ENCODE data around the gene PRDM16. TPM values are rescaled to one million over a fixed set of nuclear protein-coding genes. Genes with fewer than 3 reads are reported as not detected.

PRDM16 gene
- total and polyA plus RNA-seq, 2 of the 8 experiments (the other 6 are each of a cell fraction or from before 2014, with no cell fraction given), result 0.39 to 0.43 TPM

DNA sequence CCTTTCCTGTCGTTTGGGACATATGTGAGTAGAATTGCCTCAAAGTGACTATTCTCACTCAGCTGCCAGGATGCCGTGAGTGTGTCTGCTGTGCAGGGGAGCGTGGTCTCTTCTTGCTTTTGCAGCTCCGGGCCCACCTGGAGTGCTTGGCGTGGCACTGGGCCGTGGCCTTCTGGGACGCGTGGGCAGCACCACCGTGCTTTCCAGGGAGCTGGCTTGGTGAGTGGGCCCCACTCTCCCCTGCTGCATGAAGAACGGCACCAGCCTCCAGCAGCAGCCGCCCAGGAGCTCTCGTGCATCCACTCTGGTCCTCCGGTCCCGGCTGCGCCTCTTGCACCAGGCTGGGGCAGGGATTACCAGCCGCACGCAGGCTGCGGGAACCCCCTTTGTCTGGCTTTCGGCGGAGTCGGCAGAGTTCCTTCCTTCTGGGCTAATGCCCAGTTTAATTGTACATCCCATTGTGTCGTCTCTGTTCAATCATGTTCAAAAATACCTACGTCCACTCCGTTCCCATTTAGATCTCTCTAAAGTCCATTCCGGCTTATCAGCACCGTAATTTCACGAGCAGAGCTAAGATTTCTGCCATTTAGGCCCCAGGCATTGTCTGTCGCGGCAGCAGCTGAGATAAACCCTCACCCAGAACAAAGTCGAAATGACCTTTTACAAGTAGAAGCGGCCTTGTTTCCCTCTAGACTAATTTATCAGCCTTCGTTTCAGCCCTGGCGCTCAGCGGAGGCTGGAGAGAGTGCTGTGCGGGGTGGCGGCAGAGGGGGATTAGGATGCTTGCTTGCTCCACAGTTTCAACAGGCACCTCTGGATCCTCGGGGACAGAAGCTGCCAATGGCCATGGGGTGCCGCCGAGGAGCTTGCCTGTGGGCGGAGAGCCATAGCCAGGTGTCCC, 129.6 kb downstream of the PRDM16 start:
- no peaks in the 10 kb centered on the region for H3K36me3 ChIP-seq (ENCODE audit: control insufficient read depth in 2 of 4, insufficient read depth in 4 of 4, low read length in 3 of 4)
- 93% methylated on average over 40 of the region's 40 CpGs; no CpG with 5 or more reads in 1 of the 2 experiments for WGBS, 2 experiments (ENCODE audit: extremely low coverage in 1 of 2, insufficient coverage in 1 of 2, insufficient read length in 1 of 2, insufficient replicate concordance in 2 of 2, low coverage in 1 of 2, low lambda C conversion rate in 2 of 2, missing lambda C conversion rate in 1 of 2)
- no peak overlapping the region for H2BK5ac ChIP-seq (ENCODE audit: low read depth, low read length)
- H3K27me3 ChIP-seq (replicated peaks in 1 of 4; ENCODE audit: control insufficient read depth in 3 of 4, extremely low read depth in 1 of 4, insufficient read depth in 3 of 4, low read length in 3 of 4), result no peaks in the 10 kb centered on the region
- no peaks in the 10 kb centered on the region for H3K79me2 ChIP-seq (ENCODE audit: control insufficient read depth in 1 of 2, insufficient read depth in 2 of 2, low read length in 2 of 2)
- FAIRE-seq, result no peak
- H3K4me2 ChIP-seq (ENCODE audit: insufficient read depth in 1 of 2, low read depth in 2 of 2, low read length in 2 of 2), result no peak overlapping the region
- H3K9ac ChIP-seq (replicated peaks in 1 of 4; ENCODE audit: extremely low read depth in 1 of 4, low read depth in 3 of 4, low read length in 3 of 4), result no peak overlapping the region
- no peak overlapping the region for H4K5ac ChIP-seq (ENCODE audit: insufficient read length, low read depth, low read length)
- H3K4me3 ChIP-seq (ENCODE audit: extremely low read depth in 1 of 4, insufficient read depth in 2 of 4, low read depth in 3 of 4, low read length in 4 of 4), result no peak overlapping the region
- H2BK20ac ChIP-seq (ENCODE audit: low read length), result no peak overlapping the region
- H4K8ac ChIP-seq (ENCODE audit: extremely low read depth, insufficient read depth, low read length), result no peak overlapping the region; the same call in 1 of the 2 replicates
- no peaks in the 10 kb centered on the region; a peak in 1 of 4 replicates for H3K9me3 ChIP-seq (ENCODE audit: insufficient read depth in 2 of 2, low read depth in 1 of 2, low read length in 1 of 2)
- no peak overlapping the region for H3K23ac ChIP-seq (ENCODE audit: insufficient read length)
- H3K56ac ChIP-seq (replicated peaks; ENCODE audit: insufficient read length, low read depth, low read length), result no peak overlapping the region
- H2BK120ac ChIP-seq (replicated peaks; ENCODE audit: low read depth, low read length), result no peak overlapping the region
- H3K18ac ChIP-seq (ENCODE audit: extremely low read depth, low read length), result no peak overlapping the region
- no peak overlapping the region for H2AK5ac ChIP-seq (ENCODE audit: low read depth, low read length)
- H3K27ac ChIP-seq (ENCODE audit: low read depth, low read length), result no peak overlapping the region
- H3K4ac ChIP-seq (replicated peaks; ENCODE audit: insufficient read length, low read depth, low read length), result no peak overlapping the region
- H3K4me1 ChIP-seq (replicated peaks in 1 of 4; ENCODE audit: control insufficient read depth in 3 of 4, insufficient read depth in 4 of 4, low read length in 3 of 4), result no peaks in the 10 kb centered on the region
- H2AFZ ChIP-seq (ENCODE audit: low read length), result no peak overlapping the region
- no peaks in the 10 kb centered on the region for H4K20me1 ChIP-seq (replicated peaks in 1 of 2; ENCODE audit: control insufficient read depth in 1 of 2, insufficient read depth in 2 of 2, low read length in 2 of 2)
- DNase-seq (ENCODE audit: low read depth in 1 of 2, low spot score in 2 of 2), result no peak
- POLR2A ChIA-PET (ENCODE audit: partially characterized antibody), result no interaction called here
- H3K79me1 ChIP-seq (ENCODE audit: low read depth, low read length), result no peaks in the 10 kb centered on the region
- H2BK12ac ChIP-seq (ENCODE audit: low read depth, low read length), result no peak overlapping the region
- no peaks in the 10 kb centered on the region for H3K23me2 ChIP-seq (ENCODE audit: low read depth, low read length)
- CTCF ChIA-PET (ENCODE audit: partially characterized antibody), result interaction anchor here (0.8 to 1.8 kb wide), 4 partner anchors 9 to 637 kb away, joined by 3 to 4 read pairs (median 3); no protein-coding TSS in a partner anchor
- H3K14ac ChIP-seq (ENCODE audit: insufficient read length), result no peak overlapping the region
- no peak overlapping the region for H2BK15ac ChIP-seq (ENCODE audit: low read length)
- H4K91ac ChIP-seq (replicated peaks; ENCODE audit: insufficient read length, low read length), result no peak overlapping the region
- TF ChIP-seq BRCA1 (IDR thresholded peaks at IDR 0.05; ENCODE audit: low read depth, low read length), result no peak
- no peak for TF ChIP-seq BACH1 (IDR thresholded peaks at IDR 0.05; ENCODE audit: low read length)

All from H1 (cell line).